SK-N-SH treated with all-trans-retinoic acid at 6 μM for 48 hours (cell line): ENCODE measurements around the gene EAF1.
"Not testable (repeated sequence)": the region's sequence is repeated elsewhere in the genome, so short reads cannot be mapped to it uniquely, and the experiment has no call there.

Experiments
- ATAC-seq: fragments of 200-7000 bp; cut with Tn5 transposase; 3 replicates; pipeline ENCODE4 v1.9.1; 2020; ENCODE audit warnings: mild to moderate bottlenecking, moderate library complexity
- BACH2 ChIP-seq: fragments of 250-450 bp; sonication (Bioruptor Pico); IDR thresholded peaks from 2 replicates; pipeline ENCODE4 v1.9.0; 2021; ENCODE audit warnings: mild to moderate bottlenecking, borderline replicate concordance
- CREB5 ChIP-seq: fragments of 250-450 bp; sonication (Bioruptor Pico); IDR thresholded peaks from 2 replicates; pipeline ENCODE4 v1.5.1; 2020; ENCODE audit warnings: low read depth, mild to moderate bottlenecking, moderate library complexity
- CSDC2 ChIP-seq: fragments of 250-450 bp; sonication (Bioruptor Pico); IDR thresholded peaks from 2 replicates; pipeline ENCODE4 v1.5.0; 2020; ENCODE audit warnings: mild to moderate bottlenecking, moderate library complexity
- CSRNP3 ChIP-seq: fragments of 250-450 bp; sonication (Bioruptor Pico); IDR thresholded peaks from 2 replicates; pipeline ENCODE4 v1.5.1; 2021; ENCODE audit warnings: mild to moderate bottlenecking, moderate library complexity
- ESRRG ChIP-seq: fragments of 250-450 bp; sonication (Bioruptor Pico); IDR thresholded peaks from 2 replicates; pipeline ENCODE4 v1.6.1; 2021; ENCODE audit warnings: mild to moderate bottlenecking
- OSR1 ChIP-seq: fragments of 250-450 bp; sonication (Bioruptor Pico); IDR thresholded peaks from 2 replicates; pipeline ENCODE4 v1.8.0; 2022; ENCODE audit warnings: moderate library complexity, mild to moderate bottlenecking, inconsistent platforms
- PATZ1 ChIP-seq: fragments of 250-450 bp; sonication (Bioruptor Pico); IDR thresholded peaks from 2 replicates; pipeline ENCODE4 v1.8.0; 2020; ENCODE audit warnings: mild to moderate bottlenecking, moderate library complexity, borderline replicate concordance
- PPARA ChIP-seq: fragments of 250-450 bp; sonication (Bioruptor Pico); IDR thresholded peaks from 2 replicates; pipeline ENCODE4 v1.5.0; 2020; ENCODE audit warnings: mild to moderate bottlenecking, borderline replicate concordance
- RARB ChIP-seq: fragments of 250-450 bp; sonication (Bioruptor Pico); IDR thresholded peaks from 2 replicates; pipeline ENCODE4 v1.8.0; 2021; ENCODE audit warnings: mild to moderate bottlenecking, moderate library complexity
- SNAI2 ChIP-seq: fragments of 250-450 bp; sonication (Bioruptor Pico); IDR thresholded peaks from 2 replicates; pipeline ENCODE4 v1.5.0; 2020; ENCODE audit warnings: mild to moderate bottlenecking, moderate library complexity
- TCF4 ChIP-seq: fragments of 250-450 bp; sonication (Bioruptor Pico); IDR thresholded peaks from 2 replicates; pipeline ENCODE4 v1.8.0; 2021; ENCODE audit warnings: mild to moderate bottlenecking, moderate library complexity, borderline replicate concordance
- TSHZ2 ChIP-seq: fragments of 250-450 bp; sonication (Bioruptor Pico); IDR thresholded peaks from 2 replicates; pipeline ENCODE4 v1.5.0; 2020; ENCODE audit warnings: mild to moderate bottlenecking, moderate library complexity
- ZC3H10 ChIP-seq: fragments of 250-450 bp; sonication (Bioruptor Pico); IDR thresholded peaks from 2 replicates; pipeline ENCODE4 v1.5.1; 2021; ENCODE audit warnings: mild to moderate bottlenecking, moderate library complexity
- ZFP3 ChIP-seq: fragments of 250-450 bp; sonication (Bioruptor Pico); IDR thresholded peaks from 2 replicates; pipeline ENCODE4 v1.5.0; 2020; ENCODE audit warnings: mild to moderate bottlenecking, moderate library complexity
- ZFP30 ChIP-seq: fragments of 450-650 bp; formaldehyde crosslinking; IDR thresholded peaks from 2 replicates; pipeline ENCODE4 v1.5.0; 2022; ENCODE audit warnings: mild to moderate bottlenecking, moderate library complexity
- ZNF565 ChIP-seq: fragments of 450-650 bp; formaldehyde crosslinking; conservative IDR thresholded peaks from 2 replicates; pipeline ENCODE4 v1.5.0; 2020; ENCODE audit warnings: low read depth, mild to moderate bottlenecking, moderate library complexity
- ZNF70 ChIP-seq: fragments of 450-650 bp; formaldehyde crosslinking; IDR thresholded peaks from 2 replicates; pipeline ENCODE4 v1.5.0; 2020; ENCODE audit warnings: mild to moderate bottlenecking, moderate library complexity
- ZNF8 ChIP-seq: fragments of 450-650 bp; formaldehyde crosslinking; IDR thresholded peaks from 2 replicates; pipeline ENCODE4 v1.5.0; 2020; ENCODE audit warnings: mild to moderate bottlenecking, moderate library complexity

The EAF1 gene

GRCh38 chr3:15454965-15455364 lies 27.6 kb downstream of the EAF1 start:
- no peak for TF ChIP-seq OSR1
- no peak for TF ChIP-seq PPARA (CRISPR knock-in tag)
- no peak for TF ChIP-seq CSRNP3 (CRISPR knock-in tag)
- TF ChIP-seq ZNF8 (CRISPR knock-in tag), result no peak
- no peak for TF ChIP-seq ESRRG (CRISPR knock-in tag)
- TF ChIP-seq TCF4 (CRISPR knock-in tag), result no peak
- no peak for TF ChIP-seq PATZ1 (CRISPR knock-in tag)
- TF ChIP-seq ZC3H10, result no peak
- TF ChIP-seq CSDC2 (CRISPR knock-in tag), result no peak
- no peak for TF ChIP-seq ZNF565 (CRISPR knock-in tag)
- TF ChIP-seq RARB (CRISPR knock-in tag), result no peak
- no peak for TF ChIP-seq ZNF70 (CRISPR knock-in tag)
- TF ChIP-seq, all 23 proteins: peak for 0
- ATAC-seq, result no peak

- TF ChIP-seq ZNF8 (CRISPR knock-in tag) (no peak), ZFP30 (no peak), CREB5 (CRISPR knock-in tag) (no peak), SNAI2 (CRISPR knock-in tag) (no peak), TSHZ2 (CRISPR knock-in tag) (no peak), OSR1 (no peak), ZC3H10 (no peak), TCF4 (CRISPR knock-in tag) (no peak), RARB (CRISPR knock-in tag) (no peak), ZFP3 (CRISPR knock-in tag) (no peak)
- ATAC-seq, result no peak
These were observed 28.4 kb downstream of the EAF1 start for GRCh38 chr3:15455756-15456155.

GRCh38 chr3:15456321-15456720 lies 28.9 kb downstream of the EAF1 start:
- TF ChIP-seq PATZ1 (CRISPR knock-in tag) (no peak), ZC3H10 (no peak), BACH2 (CRISPR knock-in tag) (no peak), ZNF70 (CRISPR knock-in tag) (no peak), TSHZ2 (CRISPR knock-in tag) (no peak), ZNF8 (CRISPR knock-in tag) (no peak)
- ATAC-seq, result no peak

- not testable (repeated sequence) for ATAC-seq
These were observed 29.5 kb downstream of the EAF1 start for GRCh38 chr3:15456915-15457314.
